ENCODE measurements around the gene SLF2. TPM values are rescaled to one million over a fixed set of nuclear protein-coding genes. Genes with fewer than 3 reads are reported as not detected.

Gene SLF2
- total RNA-seq, 1 donor from 2014 or later, result 46.1 TPM

- Mint-ChIP-seq H3K4me3 (no peak overlapping the region), H3K27ac (no peak overlapping the region), H3K27me3 (no peaks in the 10 kb centered on the region), H3K4me1 (ENCODE audit: unreplicated experiment) (peaks cover 4% of the 10 kb centered on the region), H3K36me3 (peaks cover 41% of the 10 kb centered on the region), H3K9me3 (no peaks in the 10 kb centered on the region)
- DNase-seq (ENCODE audit: extremely low spot score, unreplicated experiment), result no peak
- TF ChIP-seq CTCF (conservative IDR thresholded peaks at IDR 0.05), result no peak
These were observed 15.3 kb downstream of the SLF2 start for GRCh38 chr10:100928039-100928438.

- Mint-ChIP-seq H3K27me3 (no peaks in the 10 kb centered on the region), H3K4me1 (ENCODE audit: unreplicated experiment) (no peaks in the 10 kb centered on the region), H3K9me3 (no peaks in the 10 kb centered on the region), H3K27ac (no peak overlapping the region), H3K4me3 (no peak overlapping the region), H3K36me3 (peaks cover 37% of the 10 kb centered on the region)
- TF ChIP-seq CTCF (conservative IDR thresholded peaks at IDR 0.05), result peak; percentile 31
- DNase-seq (ENCODE audit: extremely low spot score, unreplicated experiment), result no peak
These were observed 17.6 kb downstream of the SLF2 start for GRCh38 chr10:100930368-100930767.

- Mint-ChIP-seq H3K27ac (no peak overlapping the region), H3K36me3 (peaks cover 31% of the 10 kb centered on the region), H3K27me3 (no peaks in the 10 kb centered on the region), H3K4me3 (no peak overlapping the region), H3K4me1 (ENCODE audit: unreplicated experiment) (no peaks in the 10 kb centered on the region), H3K9me3 (no peaks in the 10 kb centered on the region)
- TF ChIP-seq CTCF (conservative IDR thresholded peaks at IDR 0.05), result peak; percentile 70
- no peak for DNase-seq (ENCODE audit: extremely low spot score, unreplicated experiment)
These were observed 21.4 kb downstream of the SLF2 start for GRCh38 chr10:100934084-100934659.

- TF ChIP-seq CTCF (conservative IDR thresholded peaks at IDR 0.05), result no peak
- Mint-ChIP-seq H3K27me3 (no peaks in the 10 kb centered on the region), H3K9me3 (no peaks in the 10 kb centered on the region), H3K4me1 (ENCODE audit: unreplicated experiment) (no peaks in the 10 kb centered on the region), H3K36me3 (peaks cover 19% of the 10 kb centered on the region), H3K4me3 (no peak overlapping the region), H3K27ac (no peak overlapping the region)
- DNase-seq (ENCODE audit: extremely low spot score, unreplicated experiment), result no peak
These were observed 27.1 kb downstream of the SLF2 start for GRCh38 chr10:100939763-100940344.

GRCh38 chr10:100942229-100942628 lies 29.5 kb downstream of the SLF2 start:
- no peak for TF ChIP-seq CTCF (conservative IDR thresholded peaks at IDR 0.05)
- DNase-seq (ENCODE audit: extremely low spot score, unreplicated experiment), result no peak
- Mint-ChIP-seq H3K9me3 (no peaks in the 10 kb centered on the region), H3K27me3 (no peaks in the 10 kb centered on the region), H3K4me3 (no peak overlapping the region), H3K4me1 (ENCODE audit: unreplicated experiment) (no peaks in the 10 kb centered on the region), H3K36me3 (peaks cover 23% of the 10 kb centered on the region), H3K27ac (no peak overlapping the region)

Measured in type B pancreatic cell (in vitro differentiated cells).